T-helper 2 cell treated with Interferon-gamma antibody and Interleukin-4, amounts not matched to agents 100 ng/mL and 5 ng/mL, for 36 hours (primary cell): ENCODE measurements around the gene TSPY8. TPM values are rescaled to one million over a fixed set of nuclear protein-coding genes. Genes with fewer than 3 reads are reported as not detected.
"Not testable (repeated sequence)": the region's sequence is repeated elsewhere in the genome, so short reads cannot be mapped to it uniquely, and the experiment has no call there.

Experiments used
- intact Hi-C: fragments of 100-400 bp; cut with micrococcal nuclease; formaldehyde crosslinking; loops from one replicate; pipeline ENCODE4 v1.15.1; 2023
- total RNA-seq: library from RNA; stranded (reverse); gene quantifications from 2 replicates; pipeline ENCODE4 v1.2.3, GENCODE V29; 2022

TSPY8 gene
- total RNA-seq: not detected in 2 replicates

GRCh38 chrY:9357497-9357896 is at the start of gene TSPY8:
Gene TSPY8 (plus strand): TSS chrY:9357797. CDS start chrY:9357843, 46 bp downstream.
- intact Hi-C loops: not testable (repeated sequence)

GRCh38 chrY:9320996-9321395 is 36.6 kb upstream of the TSPY8 start:
- intact Hi-C loops: no loop called here

GRCh38 chrY:9337164-9337563 is 20.4 kb upstream of the TSPY8 start, which contains the start of gene TSPY4:
Gene TSPY4 (plus strand): TSS chrY:9337464. CDS start chrY:9337510, 46 bp downstream.
- intact Hi-C loops: not testable (repeated sequence)

DNA sequence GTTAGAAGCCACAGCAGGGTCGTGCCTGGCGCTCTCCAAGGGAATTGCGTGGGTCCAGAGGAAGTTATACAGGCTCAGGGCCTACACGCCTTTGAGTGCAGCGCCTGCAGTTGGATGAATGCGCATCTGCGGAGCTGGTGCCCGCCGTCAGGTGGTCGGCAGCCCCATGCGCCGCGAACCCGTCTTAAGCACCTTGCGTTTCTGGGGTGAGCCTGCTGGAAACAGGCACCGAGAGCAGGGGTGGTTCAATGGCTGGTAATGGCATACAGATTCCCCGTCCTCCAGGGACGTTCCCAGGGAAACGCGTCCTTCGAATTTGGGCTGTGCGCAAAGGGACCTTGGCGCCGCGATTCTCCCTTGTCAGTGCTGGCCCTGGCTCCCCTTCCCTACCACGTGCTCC is 38.9 kb downstream of the TSPY8 start:
- intact Hi-C loops: not testable (repeated sequence)

- intact Hi-C loops: not testable (repeated sequence)
Observed at GRCh38 chrY:9398121-9398520, 40.5 kb downstream of the TSPY8 start, which contains the start of gene TSPY3. Gene TSPY3 (plus strand): TSS chrY:9398421. CDS start chrY:9398467, 46 bp downstream.

Other genes starting within 250 kb of the TSPY8 start
- not detected in 2 replicates for gene TSPY4, start 20.3 kb upstream of the TSPY8 start, total RNA-seq
- not detected in 2 replicates for gene TSPY3, start 40.6 kb downstream of the TSPY8 start, total RNA-seq
- gene TSPY1, start 109.2 kb downstream of the TSPY8 start, total RNA-seq: not detected in 2 replicates
- gene TSPY9, start 129.5 kb downstream of the TSPY8 start, total RNA-seq: not detected in 2 replicates
- not detected in 2 replicates for gene TSPY10, start 170.1 kb downstream of the TSPY8 start, total RNA-seq